ENCODE data around the gene ARL17A.
"Not testable (repeated sequence)": the region's sequence is repeated elsewhere in the genome, so short reads cannot be mapped to it uniquely, and the experiment has no call there.

DNA sequence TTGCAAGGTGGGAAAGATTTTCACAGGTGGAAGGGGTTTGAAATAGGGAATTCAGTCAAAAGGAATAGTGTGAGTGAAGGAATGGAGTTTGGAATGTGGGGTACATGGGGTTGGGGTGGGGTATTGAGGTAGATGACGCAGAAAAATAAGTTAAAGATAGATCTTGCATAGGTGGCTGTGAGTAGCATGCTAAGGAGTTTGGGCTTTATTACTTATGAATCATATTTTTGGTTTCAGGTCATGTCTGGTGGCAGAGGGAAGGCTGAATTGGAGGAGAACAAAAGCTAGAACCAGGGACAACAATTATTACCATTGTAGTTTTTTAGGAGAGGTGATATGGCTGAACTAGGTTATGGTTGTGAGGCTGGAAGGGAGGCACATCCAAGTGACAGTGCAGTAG lies 34.4 kb upstream of the ARL17A start:
- TF ChIP-seq, protein P1, sequence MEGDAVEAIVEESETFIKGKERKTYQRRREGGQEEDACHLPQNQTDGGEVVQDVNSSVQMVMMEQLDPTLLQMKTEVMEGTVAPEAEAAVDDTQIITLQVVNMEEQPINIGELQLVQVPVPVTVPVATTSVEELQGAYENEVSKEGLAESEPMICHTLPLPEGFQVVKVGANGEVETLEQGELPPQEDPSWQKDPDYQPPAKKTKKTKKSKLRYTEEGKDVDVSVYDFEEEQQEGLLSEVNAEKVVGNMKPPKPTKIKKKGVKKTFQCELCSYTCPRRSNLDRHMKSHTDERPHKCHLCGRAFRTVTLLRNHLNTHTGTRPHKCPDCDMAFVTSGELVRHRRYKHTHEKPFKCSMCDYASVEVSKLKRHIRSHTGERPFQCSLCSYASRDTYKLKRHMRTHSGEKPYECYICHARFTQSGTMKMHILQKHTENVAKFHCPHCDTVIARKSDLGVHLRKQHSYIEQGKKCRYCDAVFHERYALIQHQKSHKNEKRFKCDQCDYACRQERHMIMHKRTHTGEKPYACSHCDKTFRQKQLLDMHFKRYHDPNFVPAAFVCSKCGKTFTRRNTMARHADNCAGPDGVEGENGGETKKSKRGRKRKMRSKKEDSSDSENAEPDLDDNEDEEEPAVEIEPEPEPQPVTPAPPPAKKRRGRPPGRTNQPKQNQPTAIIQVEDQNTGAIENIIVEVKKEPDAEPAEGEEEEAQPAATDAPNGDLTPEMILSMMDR (conservative IDR thresholded peaks at IDR 0.05; ENCODE audit: low read length), result not testable (repeated sequence)
- not testable (repeated sequence) for TF ChIP-seq EZH2phosphoT487 (IDR thresholded peaks at IDR 0.05; ENCODE audit: borderline replicate concordance)
